ENCODE results near the gene SIRT5.

The SIRT5 gene

GRCh38 chr6:13600036-13600435 lies 25.6 kb downstream of the SIRT5 start:
- no peak overlapping the region for H3K4me3 ChIP-seq (ENCODE audit: control insufficient read depth, low read depth, low read length)
- TF ChIP-seq CTCF (conservative IDR thresholded peaks at IDR 0.05; ENCODE audit: control insufficient read depth, insufficient read depth, low read depth, low read length) = no peak
- DNase-seq (ENCODE audit: low read depth) = no peak

GRCh38 chr6:13604135-13604534 lies 29.7 kb downstream of the SIRT5 start:
- DNase-seq (ENCODE audit: low read depth) = no peak
- TF ChIP-seq CTCF (conservative IDR thresholded peaks at IDR 0.05; ENCODE audit: control insufficient read depth, insufficient read depth, low read depth, low read length) = no peak

GRCh38 chr6:13604546-13605416 lies 30.4 kb downstream of the SIRT5 start:
- no peak for DNase-seq (ENCODE audit: low read depth)
- TF ChIP-seq CTCF (conservative IDR thresholded peaks at IDR 0.05; ENCODE audit: control insufficient read depth, insufficient read depth, low read depth, low read length) = no peak

More at GRCh38 chr6:13604135-13604534, 29.7 kb downstream of the SIRT5 start:
- H3K4me3 ChIP-seq (ENCODE audit: control insufficient read depth, low read depth, low read length) = no peak overlapping the region

GRCh38 chr6:13605634-13606033 lies 31.2 kb downstream of the SIRT5 start:
- H3K4me3 ChIP-seq (ENCODE audit: control insufficient read depth, low read depth, low read length) = no peak overlapping the region
- no peak for TF ChIP-seq CTCF (conservative IDR thresholded peaks at IDR 0.05; ENCODE audit: control insufficient read depth, insufficient read depth, low read depth, low read length)
- DNase-seq (ENCODE audit: low read depth) = no peak

More at GRCh38 chr6:13604546-13605416, 30.4 kb downstream of the SIRT5 start:
- H3K4me3 ChIP-seq (ENCODE audit: control insufficient read depth, low read depth, low read length) = no peak overlapping the region

GRCh38 chr6:13611715-13612114 lies 37.3 kb downstream of the SIRT5 start:
- DNase-seq (ENCODE audit: low read depth) = no peak
- TF ChIP-seq CTCF (conservative IDR thresholded peaks at IDR 0.05; ENCODE audit: control insufficient read depth, insufficient read depth, low read depth, low read length) = no peak
- no peak overlapping the region for H3K4me3 ChIP-seq (ENCODE audit: control insufficient read depth, low read depth, low read length)

- DNase-seq (ENCODE audit: low read depth) = no peak
- no peak overlapping the region for H3K4me3 ChIP-seq (ENCODE audit: control insufficient read depth, low read depth, low read length)
- TF ChIP-seq CTCF (conservative IDR thresholded peaks at IDR 0.05; ENCODE audit: control insufficient read depth, insufficient read depth, low read depth, low read length) = no peak
Measured at GRCh38 chr6:13613029-13613594, 38.7 kb downstream of the SIRT5 start.

Measured in fibroblast of mammary gland (primary cell).